ENCODE measurements around the gene CNTLN. TPM values are rescaled to one million over a fixed set of nuclear protein-coding genes. Genes with fewer than 3 reads are reported as not detected.

CNTLN gene
- total RNA-seq, 1 experiment from 2014 or later: 7.8 TPM

DNA sequence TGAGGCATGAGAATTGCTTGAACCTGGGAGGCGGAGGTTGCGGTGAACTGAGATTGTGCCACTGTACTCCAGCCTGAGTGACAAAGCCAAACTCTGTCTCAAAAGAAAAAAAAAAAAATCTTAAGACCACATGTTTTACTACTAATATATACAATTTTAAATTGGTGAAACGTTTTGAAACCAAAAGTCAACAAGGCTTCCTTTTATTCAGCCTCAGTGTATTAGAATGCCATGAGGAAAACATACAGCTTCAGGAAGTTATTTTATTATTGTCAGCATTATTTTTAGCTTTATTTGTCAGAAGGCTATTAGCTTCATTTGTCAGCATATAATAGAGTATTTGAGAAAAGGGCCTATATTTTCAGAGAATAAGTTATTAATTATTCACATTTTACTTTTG lies 280.1 kb downstream of the CNTLN start:
- Histone ChIP-seq H3K27me3 (replicated peaks; ENCODE audit: control insufficient read depth, insufficient read depth, low read length) (no peaks in the 10 kb centered on the region), H3K4me3 (ENCODE audit: low read depth, low read length) (no peak overlapping the region), H3K36me3 (ENCODE audit: control insufficient read depth, insufficient read depth, low read length) (no peaks in the 10 kb centered on the region), H3K4me1 (no peaks in the 10 kb centered on the region), H3K9me3 (no peaks in the 10 kb centered on the region)
- H3K36me3 Mint-ChIP-seq (ENCODE audit: insufficient read depth, unreplicated experiment): no peaks in the 10 kb centered on the region
- H3K27me3 Mint-ChIP-seq (ENCODE audit: insufficient read depth, unreplicated experiment): no peaks in the 10 kb centered on the region
- CTCF ChIA-PET: no interaction called here
- no peak overlapping the region for H3K27ac Mint-ChIP-seq (ENCODE audit: unreplicated experiment)
- intact Hi-C loops (cut with micrococcal nuclease; ENCODE audit: unreplicated experiment): no loop called here
- H3K4me3 Mint-ChIP-seq (ENCODE audit: unreplicated experiment): no peak overlapping the region
- POLR2A ChIA-PET: no interaction called here
- no peaks in the 10 kb centered on the region for H3K4me1 Mint-ChIP-seq (ENCODE audit: low read depth, unreplicated experiment)
- no peaks in the 10 kb centered on the region for H3K9me3 Mint-ChIP-seq (ENCODE audit: unreplicated experiment)
- TF ChIP-seq, protein P1, sequence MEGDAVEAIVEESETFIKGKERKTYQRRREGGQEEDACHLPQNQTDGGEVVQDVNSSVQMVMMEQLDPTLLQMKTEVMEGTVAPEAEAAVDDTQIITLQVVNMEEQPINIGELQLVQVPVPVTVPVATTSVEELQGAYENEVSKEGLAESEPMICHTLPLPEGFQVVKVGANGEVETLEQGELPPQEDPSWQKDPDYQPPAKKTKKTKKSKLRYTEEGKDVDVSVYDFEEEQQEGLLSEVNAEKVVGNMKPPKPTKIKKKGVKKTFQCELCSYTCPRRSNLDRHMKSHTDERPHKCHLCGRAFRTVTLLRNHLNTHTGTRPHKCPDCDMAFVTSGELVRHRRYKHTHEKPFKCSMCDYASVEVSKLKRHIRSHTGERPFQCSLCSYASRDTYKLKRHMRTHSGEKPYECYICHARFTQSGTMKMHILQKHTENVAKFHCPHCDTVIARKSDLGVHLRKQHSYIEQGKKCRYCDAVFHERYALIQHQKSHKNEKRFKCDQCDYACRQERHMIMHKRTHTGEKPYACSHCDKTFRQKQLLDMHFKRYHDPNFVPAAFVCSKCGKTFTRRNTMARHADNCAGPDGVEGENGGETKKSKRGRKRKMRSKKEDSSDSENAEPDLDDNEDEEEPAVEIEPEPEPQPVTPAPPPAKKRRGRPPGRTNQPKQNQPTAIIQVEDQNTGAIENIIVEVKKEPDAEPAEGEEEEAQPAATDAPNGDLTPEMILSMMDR (IDR thresholded peaks at IDR 0.05; ENCODE audit: insufficient read depth in 1 of 2, low read depth in 1 of 2, low read length in 1 of 2, severe bottlenecking in 1 of 2, unreplicated experiment in 1 of 2): no peak
- no TSS peak for BruUV-seq (replicated peaks)
- DNase-seq: no peak

DNA sequence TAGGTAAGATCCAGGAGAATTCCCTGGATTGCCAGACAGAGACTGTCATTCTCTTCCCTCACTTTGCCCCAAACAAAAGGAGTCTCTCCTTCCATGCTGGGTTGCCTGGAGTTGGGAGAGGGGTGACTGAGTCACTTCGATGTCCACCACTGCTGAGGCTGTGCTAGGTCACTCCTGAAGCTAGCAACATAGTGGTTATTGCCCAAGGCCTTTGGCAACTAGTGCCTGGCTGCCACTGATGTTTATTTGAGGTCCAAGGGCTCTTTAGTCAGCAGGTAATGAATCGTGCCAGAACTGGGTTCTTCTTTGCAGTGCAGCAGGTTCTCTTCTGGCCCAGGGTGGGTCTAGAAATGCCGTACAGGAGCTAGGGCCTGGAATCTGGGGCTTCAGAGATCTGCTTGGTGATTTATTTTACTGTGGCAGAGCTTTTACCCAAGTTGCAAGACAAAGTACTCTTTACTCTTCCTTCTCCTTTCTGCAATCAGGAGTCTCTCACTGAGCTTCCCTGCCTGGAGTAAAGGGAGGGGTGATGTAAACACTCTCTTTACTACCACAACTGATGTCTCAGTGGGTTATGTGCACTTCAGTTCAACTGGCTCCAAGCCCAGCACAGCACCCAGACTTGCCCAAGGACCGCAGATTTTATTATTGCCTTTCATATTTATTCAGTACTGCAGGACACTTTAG lies 288.3 kb downstream of the CNTLN start:
- no peaks in the 10 kb centered on the region for H3K9me3 Mint-ChIP-seq (ENCODE audit: unreplicated experiment)
- POLR2A ChIA-PET: no interaction called here
- no peaks in the 10 kb centered on the region for H3K4me1 Mint-ChIP-seq (ENCODE audit: low read depth, unreplicated experiment)
- no peaks in the 10 kb centered on the region for H3K27me3 Mint-ChIP-seq (ENCODE audit: insufficient read depth, unreplicated experiment)
- Histone ChIP-seq H3K27me3 (replicated peaks; ENCODE audit: control insufficient read depth, insufficient read depth, low read length) (no peaks in the 10 kb centered on the region), H3K9me3 (no peaks in the 10 kb centered on the region), H3K36me3 (ENCODE audit: control insufficient read depth, insufficient read depth, low read length) (no peaks in the 10 kb centered on the region), H3K4me1 (no peaks in the 10 kb centered on the region), H3K4me3 (ENCODE audit: low read depth, low read length) (no peak overlapping the region)
- H3K36me3 Mint-ChIP-seq (ENCODE audit: insufficient read depth, unreplicated experiment): no peaks in the 10 kb centered on the region
- no peak for DNase-seq
- H3K27ac Mint-ChIP-seq (ENCODE audit: unreplicated experiment): no peak overlapping the region
- CTCF ChIA-PET: no interaction called here
- no TSS peak for BruUV-seq (replicated peaks)
- intact Hi-C loops (cut with micrococcal nuclease; ENCODE audit: unreplicated experiment): no loop called here
- TF ChIP-seq, protein P1 (IDR thresholded peaks at IDR 0.05; ENCODE audit: insufficient read depth in 1 of 2, low read depth in 1 of 2, low read length in 1 of 2, severe bottlenecking in 1 of 2, unreplicated experiment in 1 of 2): no peak
- H3K4me3 Mint-ChIP-seq (ENCODE audit: unreplicated experiment): no peak overlapping the region

DNA sequence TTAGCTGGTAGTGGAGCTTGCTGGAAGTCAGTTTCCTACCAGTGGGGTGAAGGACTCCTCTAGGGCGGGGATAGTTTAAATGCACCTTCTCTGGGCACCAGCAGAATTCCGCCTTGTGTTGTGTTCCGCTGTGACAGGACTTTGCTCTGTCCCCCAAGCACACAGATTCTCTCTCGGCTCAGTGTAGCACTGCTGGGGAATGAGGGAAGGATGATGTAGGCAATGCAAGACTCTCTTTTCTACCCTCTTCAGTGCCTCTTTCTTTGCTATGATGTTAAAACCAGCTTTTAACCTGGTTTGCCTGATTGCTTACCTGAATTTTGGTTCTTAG lies 288.8 kb downstream of the CNTLN start:
- H3K9me3 Mint-ChIP-seq (ENCODE audit: unreplicated experiment): no peaks in the 10 kb centered on the region
- intact Hi-C loops (cut with micrococcal nuclease; ENCODE audit: unreplicated experiment): no loop called here
- H3K27ac Mint-ChIP-seq (ENCODE audit: unreplicated experiment): no peak overlapping the region
- Histone ChIP-seq H3K9me3 (no peaks in the 10 kb centered on the region), H3K27me3 (replicated peaks; ENCODE audit: control insufficient read depth, insufficient read depth, low read length) (no peaks in the 10 kb centered on the region), H3K4me3 (ENCODE audit: low read depth, low read length) (no peak overlapping the region), H3K4me1 (no peaks in the 10 kb centered on the region), H3K36me3 (ENCODE audit: control insufficient read depth, insufficient read depth, low read length) (no peaks in the 10 kb centered on the region)
- CTCF ChIA-PET: no interaction called here
- H3K4me1 Mint-ChIP-seq (ENCODE audit: low read depth, unreplicated experiment): no peaks in the 10 kb centered on the region
- no peaks in the 10 kb centered on the region for H3K36me3 Mint-ChIP-seq (ENCODE audit: insufficient read depth, unreplicated experiment)
- no peak for DNase-seq
- H3K4me3 Mint-ChIP-seq (ENCODE audit: unreplicated experiment): no peak overlapping the region
- H3K27me3 Mint-ChIP-seq (ENCODE audit: insufficient read depth, unreplicated experiment): no peaks in the 10 kb centered on the region
- TF ChIP-seq, protein P1 (IDR thresholded peaks at IDR 0.05; ENCODE audit: insufficient read depth in 1 of 2, low read depth in 1 of 2, low read length in 1 of 2, severe bottlenecking in 1 of 2, unreplicated experiment in 1 of 2): no peak
- BruUV-seq (replicated peaks): no TSS peak
- POLR2A ChIA-PET: no interaction called here
